ENCODE results near the gene DDC.

DDC gene

DNA sequence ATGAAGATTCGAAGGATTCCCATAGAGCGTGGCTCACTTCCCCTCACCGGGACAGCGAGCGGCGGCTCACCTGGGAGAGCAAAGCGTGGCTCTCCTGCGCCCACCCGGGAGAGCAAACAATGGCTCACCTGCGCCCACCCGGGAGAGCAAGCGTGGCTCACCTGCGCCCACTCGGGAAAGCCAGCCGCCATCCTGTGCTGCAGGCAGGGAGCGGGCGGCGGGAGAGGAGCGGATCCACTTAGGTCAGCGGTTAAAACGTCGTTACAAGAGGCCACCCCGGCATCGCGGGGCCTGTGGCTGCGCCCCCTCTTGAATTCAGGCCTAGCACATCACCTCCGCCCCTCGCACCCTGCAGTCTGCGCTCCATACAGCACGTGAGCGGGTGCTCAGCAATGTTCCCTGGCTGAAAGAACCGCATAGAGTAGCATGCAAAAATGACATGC, 114.6 kb downstream of the DDC start:
- Mint-ChIP-seq H3K9me3 (no peaks in the 10 kb centered on the region), H3K27me3 (no peaks in the 10 kb centered on the region), H3K4me1 (peaks cover 49% of the 10 kb centered on the region), H3K4me3 (peak overlapping the region; percentile 79 to 98), H3K27ac (peak overlapping the region; percentile 93 to 98)
- ATAC-seq, result peak; percentile 41
- DNase-seq, result no peak

DNA sequence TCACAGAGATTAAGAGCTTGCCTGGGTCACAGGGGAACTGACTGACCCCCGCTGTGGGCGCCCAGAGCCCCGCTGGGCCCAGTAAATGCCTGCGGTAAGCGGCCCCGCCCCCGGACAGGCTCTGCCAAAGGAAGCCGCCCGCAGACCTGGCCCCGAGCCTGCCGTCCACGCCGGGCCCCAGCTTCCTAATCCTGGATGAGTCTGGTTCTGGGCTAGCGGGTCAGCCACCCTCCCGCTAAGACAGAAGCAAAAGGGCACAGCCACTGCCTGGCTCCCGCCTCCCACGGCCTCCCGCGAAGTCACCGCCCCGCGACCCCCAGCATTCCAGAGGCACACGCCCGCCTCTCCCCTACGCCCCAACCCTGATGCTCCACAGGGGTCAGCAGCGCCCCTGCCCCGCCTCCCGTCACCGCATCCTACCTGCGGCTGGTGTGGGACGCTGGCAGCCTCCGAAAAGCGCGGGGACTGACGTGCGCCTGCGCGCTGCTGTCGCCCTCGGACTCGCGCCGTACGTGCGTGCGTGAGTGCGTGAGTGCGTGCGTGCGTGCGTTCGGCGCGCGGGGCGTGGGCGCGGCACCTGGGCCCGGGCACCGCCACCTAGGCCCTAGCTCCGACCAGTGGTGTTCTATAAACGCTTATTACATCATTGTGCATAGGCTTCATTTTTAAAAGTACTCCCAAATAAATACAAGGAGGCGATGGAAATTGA, 115.2 kb downstream of the DDC start, which contains the start of gene FIGNL1:
Gene FIGNL1 (minus strand): TSS at position 470 of the 709 bp plus-strand sequence. CDS start 3,063 bp downstream, outside the sequence.
- ATAC-seq, result peak; percentile 94
- no peaks in the 10 kb centered on the region for H3K27me3 Mint-ChIP-seq
- peak; percentile 83 to 89 for DNase-seq
- peak within 1 kb of the TSS; percentile 79 to 98 for H3K4me3 Mint-ChIP-seq
- H3K4me1 Mint-ChIP-seq, result peaks cover 55% of the 10 kb centered on the region
- H3K9me3 Mint-ChIP-seq, result no peaks in the 10 kb centered on the region
- H3K27ac Mint-ChIP-seq, result peak within 1 kb of the TSS; percentile 93 to 98

DNA sequence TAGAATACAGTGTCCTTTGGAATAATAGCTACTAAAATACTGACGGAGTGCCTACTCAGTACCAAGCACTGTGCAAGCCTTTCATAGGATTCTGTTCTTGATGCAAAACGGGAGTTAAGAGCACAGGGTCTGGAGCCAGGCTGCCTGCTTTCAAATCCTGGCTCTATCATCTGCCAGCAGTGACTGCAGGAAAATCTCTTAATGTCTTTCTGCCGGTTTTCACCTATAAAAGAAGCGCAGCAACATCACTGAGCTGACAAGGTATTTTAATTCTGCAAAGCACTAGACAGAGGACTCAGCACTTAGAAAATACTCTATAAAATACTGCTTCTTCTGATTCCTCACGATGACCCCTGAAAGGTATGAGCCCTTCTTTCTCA, 115.7 kb downstream of the DDC start:
- H3K9me3 Mint-ChIP-seq, result no peaks in the 10 kb centered on the region
- peaks cover 55% of the 10 kb centered on the region for H3K4me1 Mint-ChIP-seq
- H3K4me3 Mint-ChIP-seq, result peak overlapping the region; percentile 79 to 98
- DNase-seq (no peak), ATAC-seq (no peak)
- H3K27ac Mint-ChIP-seq, result peak overlapping the region; percentile 93 to 98
- H3K27me3 Mint-ChIP-seq, result no peaks in the 10 kb centered on the region

DNA sequence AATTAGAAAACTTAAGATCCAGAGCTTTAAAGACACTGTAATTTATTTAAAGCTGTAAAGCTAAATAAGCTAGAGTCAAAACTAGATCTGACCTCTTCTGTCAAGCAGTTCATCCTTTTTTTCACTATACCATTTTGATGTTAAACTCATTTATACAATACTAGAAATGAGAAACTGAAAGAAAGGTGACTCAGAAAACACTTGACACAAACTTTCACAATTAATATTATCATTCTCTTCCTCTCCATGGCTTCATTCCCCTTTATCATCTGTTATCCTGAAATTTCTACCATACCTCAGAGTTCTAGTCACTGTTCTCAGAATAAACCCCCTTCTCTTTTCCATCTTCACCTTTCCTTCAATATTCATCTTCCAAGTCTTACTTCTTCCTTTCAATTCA, 116.4 kb downstream of the DDC start:
- peaks cover 61% of the 10 kb centered on the region for H3K4me1 Mint-ChIP-seq
- H3K27ac Mint-ChIP-seq, result peak overlapping the region in 1 of 2 donors; percentile 52
- no peaks in the 10 kb centered on the region for H3K9me3 Mint-ChIP-seq
- H3K4me3 Mint-ChIP-seq, result peak overlapping the region; percentile 79 to 98
- H3K27me3 Mint-ChIP-seq, result no peaks in the 10 kb centered on the region
- peak; percentile 15 for ATAC-seq
- DNase-seq, result no peak

DNA sequence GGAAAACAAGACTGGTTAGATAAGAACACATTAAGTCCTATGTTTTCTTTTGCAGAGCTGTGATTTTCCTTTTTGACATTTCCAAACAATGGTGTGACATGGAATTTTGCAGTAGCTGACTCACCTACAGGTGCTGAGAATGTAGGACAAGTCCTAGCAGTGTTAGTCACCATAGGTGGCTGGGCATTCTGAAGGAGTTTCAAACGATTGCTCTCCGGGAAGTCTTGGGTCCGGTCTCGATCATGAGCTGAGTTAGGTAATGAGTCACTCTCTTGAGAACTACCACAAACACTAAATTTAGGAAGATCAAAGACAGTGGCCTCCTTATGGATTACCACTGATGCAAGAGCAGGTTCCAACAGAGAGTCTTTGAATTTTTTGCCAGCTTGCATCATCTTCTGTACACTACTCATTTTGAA, 118.7 kb downstream of the DDC start:
- Mint-ChIP-seq H3K9me3 (no peaks in the 10 kb centered on the region), H3K4me3 (peak overlapping the region; percentile 27 to 53), H3K27ac (peak overlapping the region; percentile 75 to 84), H3K27me3 (no peaks in the 10 kb centered on the region), H3K4me1 (peaks cover 73% of the 10 kb centered on the region)
- DNase-seq (peak; percentile 20 to 41), ATAC-seq (peak; percentile 51)

DNA sequence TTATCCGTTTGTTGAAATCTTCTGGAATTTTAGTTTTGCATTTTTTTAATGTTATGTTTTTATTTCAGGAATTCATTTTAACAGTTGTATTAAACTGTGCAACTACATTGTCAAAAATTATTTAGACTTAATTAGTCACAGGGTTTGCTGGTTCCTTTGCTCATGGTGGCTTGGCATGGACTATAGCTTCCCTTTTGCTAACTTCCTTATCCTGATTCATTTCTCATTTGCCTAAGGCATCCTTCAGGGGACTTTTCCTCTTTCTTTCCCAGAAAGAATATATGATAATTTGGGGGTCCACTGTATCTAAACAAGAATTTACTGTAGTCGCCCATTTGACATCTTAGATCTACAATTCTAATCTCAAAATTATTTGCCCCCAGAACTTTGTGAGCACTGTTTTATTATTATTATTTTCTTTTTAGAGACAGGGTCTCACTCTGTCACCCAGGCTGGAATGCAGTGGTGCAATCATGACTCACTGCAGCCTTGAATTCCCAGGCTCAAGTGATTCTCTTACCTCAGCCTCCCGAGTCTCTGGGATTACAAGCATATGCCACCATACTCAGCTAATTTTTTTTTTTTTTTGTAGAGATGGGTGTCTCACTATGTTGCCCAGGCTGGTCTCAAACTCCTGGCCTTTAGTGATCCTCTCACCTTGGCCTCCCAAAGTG, 128.9 kb downstream of the DDC start:
- H3K27me3 Mint-ChIP-seq, result no peaks in the 10 kb centered on the region
- no peak overlapping the region for H3K4me3 Mint-ChIP-seq
- no peaks in the 10 kb centered on the region for H3K9me3 Mint-ChIP-seq
- no peak overlapping the region for H3K27ac Mint-ChIP-seq
- no peak for DNase-seq
- no peak for ATAC-seq
- H3K4me1 Mint-ChIP-seq, result peaks cover 5% of the 10 kb centered on the region

DNA sequence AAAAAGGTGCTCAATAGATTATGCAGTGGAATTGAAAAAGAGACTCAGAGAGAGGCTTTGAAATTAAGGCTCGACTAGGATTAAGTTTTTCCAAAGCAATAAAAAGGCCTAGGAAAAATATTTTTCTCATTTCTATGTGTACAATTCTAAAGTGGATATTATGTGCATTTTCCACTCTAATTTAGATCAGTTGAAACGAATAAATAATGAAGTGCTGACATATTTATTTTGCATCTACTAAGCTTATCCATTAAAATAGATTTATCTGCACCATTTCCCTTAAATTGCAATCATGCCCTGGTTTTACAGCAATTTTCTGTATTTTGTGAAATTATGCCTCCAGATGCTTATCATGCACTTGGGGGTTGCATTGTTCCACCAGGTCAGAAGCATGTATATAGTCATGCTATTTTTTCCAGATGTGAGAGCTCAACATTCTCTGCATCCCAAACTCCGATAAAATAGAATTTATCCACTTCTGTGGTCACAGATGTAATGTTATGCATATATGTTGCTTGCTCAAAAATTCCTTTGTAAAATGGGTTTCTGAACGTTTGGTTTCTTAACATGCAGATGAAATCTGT, 133.4 kb downstream of the DDC start:
- Mint-ChIP-seq H3K27me3 (no peaks in the 10 kb centered on the region), H3K9me3 (no peaks in the 10 kb centered on the region), H3K4me1 (no peaks in the 10 kb centered on the region), H3K27ac (no peak overlapping the region), H3K4me3 (no peak overlapping the region)
- ATAC-seq (no peak), DNase-seq (no peak)

DNA sequence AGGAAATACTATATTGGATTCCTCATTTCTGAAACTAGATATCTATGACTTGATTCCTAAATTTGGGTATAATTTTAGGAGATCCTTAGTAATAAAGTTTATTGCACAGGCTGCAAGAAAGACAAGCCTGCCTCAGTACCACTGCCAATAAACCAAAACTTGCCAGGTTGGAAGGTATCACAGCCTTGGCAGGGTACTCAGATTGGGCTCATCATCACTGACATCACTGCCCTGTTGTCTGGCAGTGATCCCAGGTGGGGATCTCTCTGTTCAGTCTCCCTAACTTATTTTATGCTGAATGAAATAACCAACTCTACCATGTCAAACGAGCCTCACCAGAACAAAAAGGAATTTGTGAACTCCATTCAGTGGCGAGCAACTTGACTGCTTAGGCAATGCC, 133.9 kb downstream of the DDC start:
- Mint-ChIP-seq H3K9me3 (no peaks in the 10 kb centered on the region), H3K4me1 (no peaks in the 10 kb centered on the region), H3K27ac (no peak overlapping the region), H3K27me3 (no peaks in the 10 kb centered on the region), H3K4me3 (no peak overlapping the region)
- ATAC-seq (no peak), DNase-seq (no peak)

DNA sequence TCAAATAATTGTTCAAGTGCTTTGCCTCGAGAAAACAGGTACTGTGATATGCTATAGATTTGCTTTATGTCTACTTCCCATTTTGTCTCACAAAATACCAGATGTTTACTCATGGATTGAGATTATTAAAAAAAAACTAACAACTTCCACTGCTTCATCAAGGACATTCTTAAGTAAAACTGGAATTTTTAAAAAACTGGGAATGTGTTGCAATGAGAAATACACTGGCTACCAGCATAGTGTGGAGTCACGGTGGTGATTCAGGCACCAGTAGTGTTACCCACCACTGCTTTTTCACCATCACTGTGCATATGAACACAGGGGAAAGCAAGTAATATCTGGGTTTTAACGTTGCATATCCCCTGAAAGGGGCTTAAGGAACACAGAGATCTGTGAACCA, 136.3 kb downstream of the DDC start:
- ATAC-seq, result no peak
- H3K27ac Mint-ChIP-seq, result no peak overlapping the region

DNA sequence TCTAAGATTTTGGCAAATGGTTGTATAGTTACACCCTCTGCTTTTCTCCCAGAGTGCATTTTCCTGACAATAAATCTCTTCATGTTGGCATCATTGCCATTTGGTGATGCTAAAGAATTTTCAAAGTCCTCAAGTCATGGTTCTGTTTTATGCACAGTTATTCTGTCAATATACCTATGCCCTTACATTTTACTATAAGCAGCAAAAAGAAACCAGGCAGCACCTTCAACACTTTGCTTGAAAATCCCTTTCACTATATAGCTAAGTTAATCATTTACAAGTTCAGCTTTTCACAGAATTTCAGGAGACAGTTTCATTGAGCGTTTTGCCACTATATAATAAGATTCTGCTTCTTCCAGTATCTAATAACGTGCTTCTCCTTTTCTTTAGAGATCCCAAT, 137.7 kb downstream of the DDC start:
- no peak for DNase-seq
- no peaks in the 10 kb centered on the region for H3K27me3 Mint-ChIP-seq
- no peak for ATAC-seq

More for the DNA sequence above, 136.3 kb downstream of the DDC start:
- Mint-ChIP-seq H3K9me3 (no peaks in the 10 kb centered on the region), H3K4me1 (no peaks in the 10 kb centered on the region), H3K4me3 (no peak overlapping the region), H3K27me3 (no peaks in the 10 kb centered on the region)
- DNase-seq, result no peak

DNA sequence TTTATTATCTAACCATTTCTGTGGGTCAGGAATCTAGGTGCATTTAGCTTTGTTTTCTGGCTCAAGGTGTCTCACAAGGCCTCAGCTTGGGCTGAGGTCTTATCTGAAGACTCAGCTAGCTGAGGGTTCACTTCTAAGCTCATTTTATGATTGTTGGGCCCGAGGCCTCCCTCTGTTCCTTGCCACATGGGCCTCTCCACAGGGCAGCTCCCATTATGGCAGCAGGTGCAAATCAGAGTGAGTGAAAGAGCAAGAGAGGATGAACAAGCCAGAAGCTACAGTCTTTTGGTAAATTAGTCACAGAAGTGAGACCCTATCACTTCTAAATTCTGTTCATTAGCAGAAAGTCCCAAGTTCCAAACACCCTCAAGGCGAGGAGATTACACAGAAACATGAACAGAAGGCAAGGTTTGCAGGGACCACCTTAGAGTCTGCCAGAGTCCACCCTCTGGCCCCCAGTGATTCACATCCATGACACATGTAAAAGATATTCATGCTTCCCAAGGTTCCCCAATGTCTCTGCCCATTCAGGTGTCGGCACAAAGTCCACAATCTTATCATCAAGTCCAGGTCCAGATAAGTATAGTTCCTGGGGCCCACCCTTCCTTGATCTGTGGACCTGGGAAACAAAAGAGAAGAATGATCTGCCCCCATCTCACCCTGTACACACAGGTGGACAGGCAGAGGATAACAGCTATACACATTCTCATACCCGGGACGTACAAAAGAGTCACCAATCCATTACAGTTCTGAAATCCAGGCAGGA, 138.7 kb downstream of the DDC start:
- no peaks in the 10 kb centered on the region for H3K9me3 Mint-ChIP-seq
- H3K4me1 Mint-ChIP-seq, result no peaks in the 10 kb centered on the region
- no peak overlapping the region for H3K4me3 Mint-ChIP-seq
- H3K27me3 Mint-ChIP-seq, result no peaks in the 10 kb centered on the region
- ATAC-seq (no peak), DNase-seq (no peak)
- no peak overlapping the region for H3K27ac Mint-ChIP-seq

More for the DNA sequence above, 137.7 kb downstream of the DDC start:
- H3K4me3 Mint-ChIP-seq, result no peak overlapping the region
- H3K27ac Mint-ChIP-seq, result no peak overlapping the region
- no peaks in the 10 kb centered on the region for H3K9me3 Mint-ChIP-seq
- no peaks in the 10 kb centered on the region for H3K4me1 Mint-ChIP-seq

DNA sequence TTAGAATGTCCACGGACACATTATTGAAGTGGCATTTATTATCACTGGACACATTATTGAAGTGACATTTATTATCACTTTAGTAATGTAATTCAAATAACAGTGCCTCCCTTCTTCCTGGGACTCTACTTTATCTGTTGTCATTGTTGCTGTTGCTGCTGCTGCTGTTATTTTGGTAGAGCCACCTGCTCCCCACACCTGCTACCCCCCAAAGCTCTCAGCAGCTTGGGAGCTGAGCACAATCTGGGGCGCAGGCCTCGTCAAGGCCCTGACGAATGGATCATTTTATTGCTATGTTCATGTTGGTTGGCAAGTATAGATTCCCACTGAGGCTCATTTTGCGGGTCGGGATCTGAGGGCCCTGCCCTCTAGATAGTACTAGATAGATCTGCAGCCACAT, 139.9 kb downstream of the DDC start:
- Mint-ChIP-seq H3K27ac (no peak overlapping the region), H3K27me3 (no peaks in the 10 kb centered on the region), H3K4me3 (no peak overlapping the region), H3K9me3 (no peaks in the 10 kb centered on the region), H3K4me1 (no peaks in the 10 kb centered on the region)
- ATAC-seq, result no peak
- DNase-seq, result no peak

DNA sequence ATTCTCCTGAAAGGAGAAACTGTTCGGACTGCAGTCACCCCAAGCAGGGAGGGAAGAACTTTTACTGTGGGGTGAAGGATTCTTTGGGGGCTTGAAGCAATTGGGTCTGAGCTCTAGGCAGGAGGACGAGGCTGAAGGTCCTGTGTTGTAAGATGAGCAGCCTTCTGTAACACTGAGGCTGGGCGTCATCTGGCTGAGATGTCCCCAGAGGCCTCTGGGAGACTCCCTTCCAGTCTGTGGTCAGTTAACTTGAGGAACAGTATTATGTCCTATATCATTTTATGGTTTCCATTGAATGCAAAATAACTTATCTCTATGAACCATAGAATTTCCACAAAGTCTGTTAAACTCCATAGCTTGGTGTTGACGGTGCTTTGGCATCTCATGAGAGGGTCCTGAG, 141.3 kb downstream of the DDC start:
- DNase-seq, result no peak
- Mint-ChIP-seq H3K9me3 (no peaks in the 10 kb centered on the region), H3K4me1 (peaks cover under 1% of the 10 kb centered on the region), H3K4me3 (no peak overlapping the region), H3K27ac (no peak overlapping the region), H3K27me3 (no peaks in the 10 kb centered on the region)
- no peak for ATAC-seq

DNA sequence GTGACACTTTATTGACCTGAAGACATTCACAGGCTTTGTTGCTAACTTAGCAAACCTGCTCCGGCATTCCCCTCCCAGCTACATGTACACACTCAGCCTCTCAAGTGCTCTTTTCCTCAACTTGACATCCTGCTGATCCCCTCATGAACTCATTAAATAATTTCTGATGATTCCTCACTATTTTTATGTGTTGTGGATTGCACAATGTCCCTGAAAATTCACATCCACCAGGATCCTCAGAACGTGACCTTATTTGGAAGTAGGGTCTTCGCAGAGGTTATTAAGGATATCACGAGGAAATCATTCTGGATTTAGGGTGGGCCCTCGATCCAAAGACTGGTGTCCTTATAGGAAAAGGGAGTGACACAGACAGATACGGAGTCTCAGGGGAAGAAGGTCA, 142.3 kb downstream of the DDC start:
- Mint-ChIP-seq H3K4me3 (no peak overlapping the region), H3K27me3 (no peaks in the 10 kb centered on the region), H3K27ac (peak overlapping the region in 1 of 2 donors; percentile 11), H3K9me3 (no peaks in the 10 kb centered on the region), H3K4me1 (peaks cover 10% of the 10 kb centered on the region)
- ATAC-seq, result no peak
- DNase-seq, result no peak

DNA sequence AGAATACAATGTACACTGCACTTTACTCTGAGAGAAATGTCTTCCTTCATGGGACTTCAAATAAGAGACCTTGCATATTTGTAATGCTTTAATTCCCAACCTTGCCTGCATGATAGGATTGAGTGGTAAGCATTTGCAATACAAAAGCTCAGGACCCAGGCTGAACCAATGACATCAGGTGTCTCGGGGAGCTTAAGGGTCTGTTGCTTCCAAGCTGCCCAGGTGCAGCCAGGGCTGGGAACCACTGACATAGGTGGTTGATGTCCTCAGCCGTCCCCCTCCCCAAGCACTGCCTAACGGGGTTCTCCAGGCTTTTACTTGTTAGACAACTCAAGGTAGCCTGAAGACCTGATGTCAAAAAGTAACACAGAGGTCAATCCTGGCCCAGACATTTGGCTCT, 144.2 kb downstream of the DDC start:
- DNase-seq (no peak), ATAC-seq (no peak)
- H3K27me3 Mint-ChIP-seq, result no peaks in the 10 kb centered on the region
- H3K4me3 Mint-ChIP-seq, result no peak overlapping the region
- H3K4me1 Mint-ChIP-seq, result peaks cover 28% of the 10 kb centered on the region
- H3K27ac Mint-ChIP-seq, result no peak overlapping the region
- H3K9me3 Mint-ChIP-seq, result no peaks in the 10 kb centered on the region
